CD4-positive, alpha-beta memory T cell (primary cell): ENCODE results near the gene MYH10. TPM values are rescaled to one million over a fixed set of nuclear protein-coding genes. Genes with fewer than 3 reads are reported as not detected.

Experiments used
- CTCF ChIA-PET: fragments of 350-600 bp; sonication (Branson Sonifier 250); formaldehyde crosslinking; loops from one replicate; lab custom pipeline; 2021; ENCODE audit warnings: inconsistent platforms; ENCODE audit not compliant: partially characterized antibody; lab: Charles Lee
- POLR2A ChIA-PET: fragments of 350-600 bp; sonication (Branson Sonifier 250); formaldehyde crosslinking; loops from one replicate; lab custom pipeline; 2021; ENCODE audit not compliant: partially characterized antibody; lab: Charles Lee
- DNase-seq, 5 donors: peaks; one replicate each; pipeline versions ENCODE4 v3.0.0 to v3.0.0-alpha.2; 2020 to 2022; ENCODE audit warnings: mixed read lengths in 1 of 5
- H3K27ac ChIP-seq: one replicate; pipeline ENCODE4 v1.7.0; 2013; ENCODE audit warnings: low read depth, low read length
- H3K27me3 ChIP-seq: 2 replicates; pipeline ENCODE4 v1.7.0; 2013; ENCODE audit warnings: mild to moderate bottlenecking, low read length, moderate library complexity; ENCODE audit not compliant: insufficient read depth
- H3K36me3 ChIP-seq: 2 replicates; pipeline ENCODE4 v1.7.0; 2013; ENCODE audit warnings: mild to moderate bottlenecking, low read length, moderate library complexity; ENCODE audit not compliant: insufficient read depth
- H3K4me1 ChIP-seq: 2 replicates; pipeline ENCODE4 v1.7.0; 2013; ENCODE audit warnings: mild to moderate bottlenecking, low read length, moderate library complexity; ENCODE audit not compliant: insufficient read depth
- H3K4me3 ChIP-seq, 2 donors: one replicate each; pipeline ENCODE4 v1.7.0; 2013; ENCODE audit warnings: low read length in 2 of 2, mild to moderate bottlenecking in 1 of 2
- H3K9me3 ChIP-seq, 2 donors: one replicate each; pipeline ENCODE4 v1.7.0; 2013; ENCODE audit warnings: low read length in 2 of 2, control low read depth in 1 of 2; ENCODE audit not compliant: control insufficient read depth in 1 of 2
- H3K27ac Mint-ChIP-seq, 7 donors: one replicate each; pipeline ENCODE4 v1.8.0; 2020 to 2021; ENCODE audit warnings: mixed read lengths in 7 of 7, mild to moderate bottlenecking in 6 of 7, inconsistent platforms in 3 of 7, moderate library complexity in 3 of 7
- H3K27me3 Mint-ChIP-seq, 2 donors: one replicate each; pipeline ENCODE4 v1.8.0; 2020 to 2021; ENCODE audit warnings: mixed read lengths in 2 of 2
- H3K36me3 Mint-ChIP-seq, 2 donors: one replicate each; pipeline ENCODE4 v1.8.0; 2020 to 2021; ENCODE audit warnings: mixed read lengths in 2 of 2, inconsistent platforms in 1 of 2, mild to moderate bottlenecking in 1 of 2
- H3K4me1 Mint-ChIP-seq, 4 donors: one replicate each; pipeline ENCODE4 v1.8.0; 2020 to 2021; ENCODE audit warnings: mixed read lengths in 4 of 4, mild to moderate bottlenecking in 1 of 4
- H3K4me3 Mint-ChIP-seq, 8 donors: one replicate each; pipeline ENCODE4 v1.8.0; 2020 to 2021; ENCODE audit warnings: mixed read lengths in 8 of 8, mild to moderate bottlenecking in 7 of 8, moderate library complexity in 6 of 8, inconsistent platforms in 3 of 8
- H3K9me3 Mint-ChIP-seq, 8 donors: one replicate each; pipeline ENCODE4 v1.8.0; 2020 to 2021; ENCODE audit warnings: mixed read lengths in 8 of 8, mild to moderate bottlenecking in 5 of 8, inconsistent platforms in 3 of 8, moderate library complexity in 1 of 8
- intact Hi-C: fragments of 100-400 bp; cut with micrococcal nuclease; formaldehyde crosslinking; loops from one replicate; pipeline ENCODE4 v1.15.1; 2023
- polyA plus RNA-seq, 2 donors: library from polyadenylated mRNA; unstranded; fragments of 300-500 nt; fragmentation: Illumina TruSeq; gene quantifications; one replicate each; pipeline ENCODE4 v1.2.3, GENCODE V29; 2021
- total RNA-seq, 2 experiments: library from RNA; stranded (reverse); gene quantifications; one replicate each; pipeline ENCODE4 v1.2.3, GENCODE V29; 2021

The MYH10 gene
- total and polyA plus RNA-seq, 4 experiments from 2014 or later = 1.9 to 2.8 (median 2.1) TPM

GRCh38 chr17:8647956-8648355, 17.4 kb upstream of the MYH10 start:
- H3K27ac Mint-ChIP-seq = no peak overlapping the region
- peaks cover 17 to 47% of the 10 kb centered on the region in 2 donors for H3K27me3 Mint-ChIP-seq
- no peaks in the 10 kb centered on the region for H3K4me1 ChIP-seq
- ChIA-PET CTCF (no interaction called here), POLR2A (no interaction called here)
- no peak for DNase-seq
- H3K36me3 Mint-ChIP-seq = no peaks in the 10 kb centered on the region
- H3K9me3 Mint-ChIP-seq = no peaks in the 10 kb centered on the region
- no peak overlapping the region for H3K4me3 Mint-ChIP-seq
- no peaks in the 10 kb centered on the region for H3K9me3 ChIP-seq
- H3K27ac ChIP-seq = no peak overlapping the region
- intact Hi-C loops = no loop called here
- no peaks in the 10 kb centered on the region for H3K36me3 ChIP-seq
- no peaks in the 10 kb centered on the region for H3K4me1 Mint-ChIP-seq
- H3K4me3 ChIP-seq = no peak overlapping the region
- no peaks in the 10 kb centered on the region for H3K27me3 ChIP-seq

DNA sequence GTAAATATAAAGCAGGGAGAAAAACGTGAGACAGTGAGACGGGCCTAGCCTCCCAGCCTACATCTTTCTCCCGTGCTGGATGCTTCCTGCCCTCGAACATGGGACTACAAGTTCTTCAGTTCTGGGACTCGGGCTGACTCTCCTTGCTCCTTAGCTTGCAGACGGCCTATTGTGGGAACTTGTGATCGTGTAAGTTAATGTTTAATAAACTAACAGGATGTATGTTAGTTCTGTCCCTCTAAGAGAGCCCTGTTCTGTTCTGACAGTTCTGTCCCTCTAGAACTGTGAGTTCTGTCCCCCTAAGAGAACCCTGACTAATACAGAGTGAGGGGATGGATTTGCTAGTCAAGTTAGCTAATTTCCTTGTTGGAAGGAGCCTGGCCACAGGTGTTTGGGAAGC, 16.7 kb upstream of the MYH10 start:
- Mint-ChIP-seq H3K27me3 (peaks cover 17 to 45% of the 10 kb centered on the region in 2 donors), H3K4me1 (no peaks in the 10 kb centered on the region), H3K36me3 (no peaks in the 10 kb centered on the region), H3K4me3 (no peak overlapping the region), H3K27ac (no peak overlapping the region), H3K9me3 (peaks cover 0 to under 1% (median 0%) of the 10 kb centered on the region in 8 donors)
- intact Hi-C loops = no loop called here
- no peak overlapping the region for H3K27ac ChIP-seq
- no peaks in the 10 kb centered on the region for H3K36me3 ChIP-seq
- no peak overlapping the region for H3K4me3 ChIP-seq
- no peak for DNase-seq
- POLR2A ChIA-PET = no interaction called here
- CTCF ChIA-PET = no interaction called here
- no peaks in the 10 kb centered on the region for H3K9me3 ChIP-seq
- H3K4me1 ChIP-seq = no peaks in the 10 kb centered on the region
- H3K27me3 ChIP-seq = no peaks in the 10 kb centered on the region

- Histone ChIP-seq H3K27ac (no peak overlapping the region), H3K27me3 (no peaks in the 10 kb centered on the region), H3K36me3 (no peaks in the 10 kb centered on the region), H3K9me3 (no peaks in the 10 kb centered on the region), H3K4me1 (no peaks in the 10 kb centered on the region), H3K4me3 (no peak overlapping the region)
- intact Hi-C loops = no loop called here
- ChIA-PET POLR2A (no interaction called here), CTCF (no interaction called here)
- peaks cover 10 to 30% of the 10 kb centered on the region in 2 donors for H3K27me3 Mint-ChIP-seq
- no peak for DNase-seq
- H3K4me1 Mint-ChIP-seq = no peaks in the 10 kb centered on the region
- H3K27ac Mint-ChIP-seq = no peak overlapping the region
- no peak overlapping the region for H3K4me3 Mint-ChIP-seq
- H3K36me3 Mint-ChIP-seq = no peaks in the 10 kb centered on the region
- H3K9me3 Mint-ChIP-seq = peaks cover 0 to 8% (median 1%) of the 10 kb centered on the region in 8 donors
These were observed 14.0 kb upstream of the MYH10 start for GRCh38 chr17:8644507-8644902.

GRCh38 chr17:8643855-8644506, 13.5 kb upstream of the MYH10 start:
- no peaks in the 10 kb centered on the region for H3K27me3 ChIP-seq
- POLR2A ChIA-PET = no interaction called here
- no peaks in the 10 kb centered on the region for H3K36me3 ChIP-seq
- no peak overlapping the region for H3K4me3 ChIP-seq
- H3K9me3 ChIP-seq = no peaks in the 10 kb centered on the region
- H3K4me3 Mint-ChIP-seq = no peak overlapping the region
- CTCF ChIA-PET = no interaction called here
- no peak for DNase-seq
- no peak overlapping the region for H3K27ac ChIP-seq
- peak overlapping the region in 1 of 7 donors; percentile 8 for H3K27ac Mint-ChIP-seq
- no peaks in the 10 kb centered on the region for H3K4me1 Mint-ChIP-seq
- peaks cover 0 to 8% (median 1%) of the 10 kb centered on the region in 8 donors for H3K9me3 Mint-ChIP-seq
- no peaks in the 10 kb centered on the region for H3K4me1 ChIP-seq
- no peaks in the 10 kb centered on the region for H3K36me3 Mint-ChIP-seq
- intact Hi-C loops = no loop called here
- peaks cover 7 to 26% of the 10 kb centered on the region in 2 donors for H3K27me3 Mint-ChIP-seq

- intact Hi-C loops = loop anchor here (10.0 kb wide), 1 partner anchor 205 kb away; the partner anchor contains the start of gene NDEL1
- Histone ChIP-seq H3K9me3 (no peaks in the 10 kb centered on the region), H3K4me3 (no peak overlapping the region), H3K4me1 (no peaks in the 10 kb centered on the region), H3K27me3 (peaks cover 3% of the 10 kb centered on the region), H3K27ac (no peak overlapping the region), H3K36me3 (no peaks in the 10 kb centered on the region)
- H3K4me3 Mint-ChIP-seq = no peak overlapping the region
- peaks cover 0 to 8% (median 1%) of the 10 kb centered on the region in 8 donors for H3K9me3 Mint-ChIP-seq
- DNase-seq = no peak
- ChIA-PET CTCF (no interaction called here), POLR2A (no interaction called here)
- H3K27ac Mint-ChIP-seq = no peak overlapping the region
- peaks cover 5 to 18% of the 10 kb centered on the region in 2 donors for H3K27me3 Mint-ChIP-seq
- no peaks in the 10 kb centered on the region for H3K36me3 Mint-ChIP-seq
- H3K4me1 Mint-ChIP-seq = no peaks in the 10 kb centered on the region
These were observed 9.2 kb upstream of the MYH10 start for GRCh38 chr17:8639709-8640108.

DNA sequence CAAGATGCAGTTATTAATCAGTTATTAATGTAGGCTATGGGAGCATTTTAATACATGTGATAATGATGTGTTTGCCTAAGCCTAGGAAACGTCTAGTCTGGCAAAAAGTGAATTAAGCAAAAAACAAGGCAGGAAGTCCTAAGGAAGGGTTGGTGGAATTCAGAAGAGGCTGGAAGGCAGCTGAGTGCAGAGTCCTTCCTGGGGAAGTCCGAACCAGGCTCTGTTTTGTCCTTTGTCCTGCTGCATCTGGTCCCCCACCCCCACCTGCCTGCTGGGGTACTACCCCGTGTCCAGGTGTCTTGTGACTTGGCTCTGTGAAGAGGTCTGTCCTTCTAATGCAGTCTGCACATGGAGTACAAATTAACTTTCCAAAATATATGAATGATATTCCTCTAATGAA, 1.5 kb upstream of the MYH10 start:
- intact Hi-C loops = loop anchor here (1.0 to 10.0 kb wide), 2 partner anchors 17 to 197 kb away; partner anchors contain the start of gene NDEL1
- DNase-seq = no peak
- Mint-ChIP-seq H3K27ac (peak overlapping the region in 1 of 7 donors; percentile 37), H3K36me3 (peaks cover 0 to 4% of the 10 kb centered on the region in 2 donors), H3K4me3 (peak overlapping the region in 4 of 8 donors; percentile 26 to 57 (median 42)), H3K9me3 (no peaks in the 10 kb centered on the region), H3K4me1 (peaks cover 4 to 20% (median 10%) of the 10 kb centered on the region in 4 donors), H3K27me3 (peaks cover 28 to 44% of the 10 kb centered on the region in 2 donors)
- ChIA-PET POLR2A (no interaction called here), CTCF (no interaction called here)
- peaks cover 13% of the 10 kb centered on the region for H3K4me1 ChIP-seq
- H3K36me3 ChIP-seq = no peaks in the 10 kb centered on the region
- no peak overlapping the region for H3K27ac ChIP-seq
- peaks cover 21% of the 10 kb centered on the region for H3K27me3 ChIP-seq
- H3K4me3 ChIP-seq = no peak overlapping the region
- H3K9me3 ChIP-seq = no peaks in the 10 kb centered on the region

- Histone ChIP-seq H3K4me1 (peaks cover 13% of the 10 kb centered on the region), H3K9me3 (no peaks in the 10 kb centered on the region), H3K4me3 (peak overlapping the region in 1 of 2 donors; percentile 72), H3K27me3 (peaks cover 18% of the 10 kb centered on the region), H3K27ac (no peak overlapping the region), H3K36me3 (no peaks in the 10 kb centered on the region)
- intact Hi-C loops = loop anchor here (10.0 kb wide), 1 partner anchor 197 kb away; the partner anchor contains the start of gene NDEL1
- Mint-ChIP-seq H3K4me1 (peaks cover 4 to 20% (median 10%) of the 10 kb centered on the region in 4 donors), H3K4me3 (peak overlapping the region; percentile 73 to 99 (median 84)), H3K9me3 (no peaks in the 10 kb centered on the region), H3K27ac (peak overlapping the region in 1 of 7 donors; percentile 59), H3K27me3 (peaks cover 28 to 39% of the 10 kb centered on the region in 2 donors), H3K36me3 (peaks cover 0 to 4% of the 10 kb centered on the region in 2 donors)
- no peak for DNase-seq
- POLR2A ChIA-PET = interaction anchor here (1.5 kb wide), 1 partner anchor 196 kb away, joined by 6 read pairs; the partner anchor contains the start of gene NDEL1
- CTCF ChIA-PET = no interaction called here
These were observed 991 bp upstream of the MYH10 start for GRCh38 chr17:8631554-8631877.
